ENCODE measurements around the gene FMNL1. TPM values are rescaled to one million over a fixed set of nuclear protein-coding genes. Genes with fewer than 3 reads are reported as not detected.

Gene FMNL1
- total and polyA plus RNA-seq, 4 donors, result 1.5 to 7.4 (median 4.8) TPM

DNA sequence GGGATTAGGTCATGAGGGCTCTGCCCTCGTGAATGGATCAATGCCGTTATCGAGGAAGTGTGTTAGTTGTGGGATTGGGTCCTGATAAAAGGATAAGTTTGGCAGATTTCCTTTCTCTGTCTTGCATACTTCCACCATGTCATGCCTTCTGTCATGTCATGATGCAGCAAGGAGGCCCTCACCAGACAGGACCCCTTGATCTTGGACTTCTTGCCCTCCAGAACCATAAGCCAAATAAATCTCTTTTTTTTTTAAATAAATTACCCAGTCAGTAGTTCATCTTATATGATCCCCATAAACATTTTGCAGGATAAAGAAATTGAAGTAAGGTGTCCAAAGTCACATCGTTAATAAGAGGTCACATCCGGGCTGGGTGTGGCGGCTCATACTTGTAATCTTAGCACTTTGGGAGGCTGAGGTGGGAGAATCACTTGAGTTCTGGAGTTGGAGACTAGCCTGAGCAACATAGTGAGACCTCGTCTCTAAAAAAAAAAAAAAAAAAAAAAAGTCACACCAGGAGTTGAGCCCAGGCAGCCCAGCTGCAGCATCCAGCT is 34.8 kb upstream of the FMNL1 start:
- H3K36me3 ChIP-seq (ENCODE audit: control insufficient read depth in 4 of 4, insufficient read depth in 3 of 4, low read depth in 1 of 4, low read length in 3 of 4), result no peaks in the 10 kb centered on the region
- no peak for DNase-seq (ENCODE audit: low spot score)
- no peak overlapping the region for H3K27ac ChIP-seq (ENCODE audit: low read depth in 1 of 2, low read length in 2 of 2)
- H3K9ac ChIP-seq (ENCODE audit: low read depth in 1 of 2, low read length in 2 of 2), result no peak overlapping the region
- no peaks in the 10 kb centered on the region for H3K27me3 ChIP-seq (ENCODE audit: control insufficient read depth in 4 of 4, insufficient read depth in 4 of 4, low read length in 3 of 4)
- 72% methylated on average over 7 of the region's 7 CpGs for WGBS
- no peak overlapping the region for H3K4me3 ChIP-seq (ENCODE audit: low read depth in 1 of 3, low read length in 3 of 3)
- no peaks in the 10 kb centered on the region for H3K9me3 ChIP-seq (ENCODE audit: control insufficient read depth in 4 of 4, low read length in 3 of 4)
- peaks cover 4 to 22% (median 19%) of the 10 kb centered on the region in 4 donors for H3K4me1 ChIP-seq (ENCODE audit: control insufficient read depth in 4 of 4, insufficient read depth in 4 of 4, low read length in 3 of 4)
- TF ChIP-seq, protein P1, sequence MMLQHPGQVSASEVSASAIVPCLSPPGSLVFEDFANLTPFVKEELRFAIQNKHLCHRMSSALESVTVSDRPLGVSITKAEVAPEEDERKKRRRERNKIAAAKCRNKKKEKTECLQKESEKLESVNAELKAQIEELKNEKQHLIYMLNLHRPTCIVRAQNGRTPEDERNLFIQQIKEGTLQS (IDR thresholded peaks at IDR 0.05), result no peak
- no peak for TF ChIP-seq YY1 (IDR thresholded peaks at IDR 0.05)
- TF ChIP-seq, protein P2, sequence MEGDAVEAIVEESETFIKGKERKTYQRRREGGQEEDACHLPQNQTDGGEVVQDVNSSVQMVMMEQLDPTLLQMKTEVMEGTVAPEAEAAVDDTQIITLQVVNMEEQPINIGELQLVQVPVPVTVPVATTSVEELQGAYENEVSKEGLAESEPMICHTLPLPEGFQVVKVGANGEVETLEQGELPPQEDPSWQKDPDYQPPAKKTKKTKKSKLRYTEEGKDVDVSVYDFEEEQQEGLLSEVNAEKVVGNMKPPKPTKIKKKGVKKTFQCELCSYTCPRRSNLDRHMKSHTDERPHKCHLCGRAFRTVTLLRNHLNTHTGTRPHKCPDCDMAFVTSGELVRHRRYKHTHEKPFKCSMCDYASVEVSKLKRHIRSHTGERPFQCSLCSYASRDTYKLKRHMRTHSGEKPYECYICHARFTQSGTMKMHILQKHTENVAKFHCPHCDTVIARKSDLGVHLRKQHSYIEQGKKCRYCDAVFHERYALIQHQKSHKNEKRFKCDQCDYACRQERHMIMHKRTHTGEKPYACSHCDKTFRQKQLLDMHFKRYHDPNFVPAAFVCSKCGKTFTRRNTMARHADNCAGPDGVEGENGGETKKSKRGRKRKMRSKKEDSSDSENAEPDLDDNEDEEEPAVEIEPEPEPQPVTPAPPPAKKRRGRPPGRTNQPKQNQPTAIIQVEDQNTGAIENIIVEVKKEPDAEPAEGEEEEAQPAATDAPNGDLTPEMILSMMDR (IDR thresholded peaks at IDR 0.05; ENCODE audit: low read depth, low read length, missing input control), result no peak
- no peak for TF ChIP-seq SP1 (IDR thresholded peaks at IDR 0.05)

- 90% methylated on average over 2 of the region's 2 CpGs for WGBS
- TF ChIP-seq JUND (IDR thresholded peaks at IDR 0.05) (no peak), YY1 (IDR thresholded peaks at IDR 0.05) (no peak), HNF4G (IDR thresholded peaks at IDR 0.05) (no peak), REST (IDR thresholded peaks at IDR 0.05) (no peak), FOXA2 (IDR thresholded peaks at IDR 0.05) (no peak), HNF4A (conservative IDR thresholded peaks at IDR 0.05) (no peak), NR2F2 (IDR thresholded peaks at IDR 0.05) (no peak), TAF1 (conservative IDR thresholded peaks at IDR 0.05) (no peak), RXRA (IDR thresholded peaks at IDR 0.05) (no peak), FOXA1 (IDR thresholded peaks at IDR 0.05) (no peak), SP1 (IDR thresholded peaks at IDR 0.05) (no peak), MAX (IDR thresholded peaks at IDR 0.05) (no peak), RAD21 (IDR thresholded peaks at IDR 0.05) (no peak)
- TF ChIP-seq, protein P1 (IDR thresholded peaks at IDR 0.05), result no peak
- TF ChIP-seq, protein P3, sequence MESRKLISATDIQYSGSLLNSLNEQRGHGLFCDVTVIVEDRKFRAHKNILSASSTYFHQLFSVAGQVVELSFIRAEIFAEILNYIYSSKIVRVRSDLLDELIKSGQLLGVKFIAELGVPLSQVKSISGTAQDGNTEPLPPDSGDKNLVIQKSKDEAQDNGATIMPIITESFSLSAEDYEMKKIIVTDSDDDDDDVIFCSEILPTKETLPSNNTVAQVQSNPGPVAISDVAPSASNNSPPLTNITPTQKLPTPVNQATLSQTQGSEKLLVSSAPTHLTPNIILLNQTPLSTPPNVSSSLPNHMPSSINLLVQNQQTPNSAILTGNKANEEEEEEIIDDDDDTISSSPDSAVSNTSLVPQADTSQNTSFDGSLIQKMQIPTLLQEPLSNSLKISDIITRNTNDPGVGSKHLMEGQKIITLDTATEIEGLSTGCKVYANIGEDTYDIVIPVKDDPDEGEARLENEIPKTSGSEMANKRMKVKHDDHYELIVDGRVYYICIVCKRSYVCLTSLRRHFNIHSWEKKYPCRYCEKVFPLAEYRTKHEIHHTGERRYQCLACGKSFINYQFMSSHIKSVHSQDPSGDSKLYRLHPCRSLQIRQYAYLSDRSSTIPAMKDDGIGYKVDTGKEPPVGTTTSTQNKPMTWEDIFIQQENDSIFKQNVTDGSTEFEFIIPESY (IDR thresholded peaks at IDR 0.05), result no peak
- H3K9ac ChIP-seq (ENCODE audit: low read depth in 1 of 2, low read length in 2 of 2), result no peak overlapping the region
Measured at GRCh38 chr17:45189009-45189408, 32.7 kb upstream of the FMNL1 start.

More at GRCh38 chr17:45189009-45189408, 32.7 kb upstream of the FMNL1 start:
- H3K36me3 ChIP-seq (ENCODE audit: control insufficient read depth in 4 of 4, insufficient read depth in 3 of 4, low read depth in 1 of 4, low read length in 3 of 4), result no peaks in the 10 kb centered on the region
- peaks cover 4 to 29% (median 27%) of the 10 kb centered on the region in 4 donors for H3K4me1 ChIP-seq (ENCODE audit: control insufficient read depth in 4 of 4, insufficient read depth in 4 of 4, low read length in 3 of 4)
- H3K27ac ChIP-seq (ENCODE audit: low read depth in 1 of 2, low read length in 2 of 2), result no peak overlapping the region
- H3K9me3 ChIP-seq (ENCODE audit: control insufficient read depth in 4 of 4, low read length in 3 of 4), result no peaks in the 10 kb centered on the region
- no peak overlapping the region for H3K4me3 ChIP-seq (ENCODE audit: low read depth in 1 of 3, low read length in 3 of 3)
- no peak for DNase-seq (ENCODE audit: low spot score)
- no peaks in the 10 kb centered on the region for H3K27me3 ChIP-seq (ENCODE audit: control insufficient read depth in 4 of 4, insufficient read depth in 4 of 4, low read length in 3 of 4)

All from liver (tissue), 9 donors.